CD4-positive, alpha-beta T cell treated with Interleukin-6 for 4 hours (primary cell): Measurements from ENCODE around the gene AFAP1.

Experiments used
- DNase-seq: peaks from one replicate; pipeline ENCODE4 v3.0.0-alpha.2; 2020; ENCODE audit warnings: mixed read lengths

Gene AFAP1

GRCh38 chr4:7710576-7711306, 228.9 kb downstream of the AFAP1 start:
- no peak for DNase-seq

- no peak for DNase-seq
Observed at GRCh38 chr4:7710126-7710525, 229.5 kb downstream of the AFAP1 start.

GRCh38 chr4:7709431-7709830, 230.2 kb downstream of the AFAP1 start:
- DNase-seq, result no peak

GRCh38 chr4:7708981-7709380, 230.7 kb downstream of the AFAP1 start:
- no peak for DNase-seq
